Esophagus squamous epithelium (tissue), 4 donors: Measurements from ENCODE around the gene OPTC.

Experiments
- POLR2A ChIP-seq, 4 donors: fragments of 450-650 bp; IDR thresholded peaks; one replicate each; pipeline ENCODE4 v1.6.1; 2017; ENCODE audit warnings: antibody characterized with exemption in 4 of 4, mild to moderate bottlenecking in 4 of 4, moderate library complexity in 3 of 4
- TF ChIP-seq, protein P1 (sequence below), 6 experiments: fragments of 450-650 bp in 4 of 6; fragments of 200-600 bp in 2 of 6; sonication (generic) in 2 of 6; IDR thresholded peaks; one replicate each; pipeline ENCODE4 v1.5.1; 2016 to 2019; ENCODE audit warnings: antibody characterized with exemption in 6 of 6, mild to moderate bottlenecking in 4 of 6, moderate library complexity in 4 of 6

DNA sequence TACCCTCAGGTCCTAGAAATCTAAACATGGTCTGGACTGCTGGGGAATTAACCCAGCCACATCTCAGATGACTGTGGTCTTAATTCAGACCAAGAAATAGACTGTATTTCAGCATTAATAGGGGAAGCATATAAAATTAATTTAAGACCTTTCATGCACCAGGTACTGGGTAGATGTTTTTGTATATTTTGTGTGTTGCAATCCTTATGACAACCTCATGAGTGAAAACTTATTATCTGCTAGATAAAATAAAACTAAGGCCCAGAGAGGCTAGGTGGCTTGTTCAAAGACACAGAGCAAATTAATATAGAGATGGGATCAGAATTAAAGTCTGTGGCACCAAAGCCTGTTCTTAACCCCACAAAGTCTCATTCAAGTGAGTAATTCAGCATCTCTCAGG lies 40.1 kb downstream of the OPTC start:
- TF ChIP-seq, protein P1, sequence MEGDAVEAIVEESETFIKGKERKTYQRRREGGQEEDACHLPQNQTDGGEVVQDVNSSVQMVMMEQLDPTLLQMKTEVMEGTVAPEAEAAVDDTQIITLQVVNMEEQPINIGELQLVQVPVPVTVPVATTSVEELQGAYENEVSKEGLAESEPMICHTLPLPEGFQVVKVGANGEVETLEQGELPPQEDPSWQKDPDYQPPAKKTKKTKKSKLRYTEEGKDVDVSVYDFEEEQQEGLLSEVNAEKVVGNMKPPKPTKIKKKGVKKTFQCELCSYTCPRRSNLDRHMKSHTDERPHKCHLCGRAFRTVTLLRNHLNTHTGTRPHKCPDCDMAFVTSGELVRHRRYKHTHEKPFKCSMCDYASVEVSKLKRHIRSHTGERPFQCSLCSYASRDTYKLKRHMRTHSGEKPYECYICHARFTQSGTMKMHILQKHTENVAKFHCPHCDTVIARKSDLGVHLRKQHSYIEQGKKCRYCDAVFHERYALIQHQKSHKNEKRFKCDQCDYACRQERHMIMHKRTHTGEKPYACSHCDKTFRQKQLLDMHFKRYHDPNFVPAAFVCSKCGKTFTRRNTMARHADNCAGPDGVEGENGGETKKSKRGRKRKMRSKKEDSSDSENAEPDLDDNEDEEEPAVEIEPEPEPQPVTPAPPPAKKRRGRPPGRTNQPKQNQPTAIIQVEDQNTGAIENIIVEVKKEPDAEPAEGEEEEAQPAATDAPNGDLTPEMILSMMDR (IDR thresholded peaks at IDR 0.05) = no peak
- TF ChIP-seq POLR2A (IDR thresholded peaks at IDR 0.05) = no peak
